Fibroblast of the aortic adventitia (primary cell): ENCODE data around the gene RPP14. TPM values are rescaled to one million over a fixed set of nuclear protein-coding genes. Genes with fewer than 3 reads are reported as not detected.

Experiments
- DNase-seq: peaks from one replicate; pipeline ENCODE4 v3.0.0-alpha.2; 2010; ENCODE audit warnings: low read depth
- H3K4me3 ChIP-seq: 2 replicates; pipeline ENCODE4 v1.5.1; 2011; ENCODE audit warnings: low read depth, mild to moderate bottlenecking, control low read depth, low read length, moderate library complexity
- CTCF ChIP-seq: IDR thresholded peaks from 2 replicates; pipeline ENCODE4 v1.5.1; 2011; ENCODE audit warnings: mild to moderate bottlenecking, low read length, control low read depth, inconsistent platforms; ENCODE audit not compliant: insufficient read depth
- total RNA-seq: library from RNA; depleted of rRNA; stranded (reverse); fragments of >200 nt; gene quantifications from 2 replicates; pipeline ENCODE4 v1.2.3, GENCODE V29; 2012; ENCODE audit warnings: low replicate concordance

The RPP14 gene
- 10.8 and 19.0 TPM in 2 replicates for total RNA-seq

- DNase-seq: peak; percentile 98
- peak within 1 kb of the TSS; percentile 81 for H3K4me3 ChIP-seq
- TF ChIP-seq CTCF: peak; percentile 97
These were observed at the start of gene RPP14, which contains the start of gene HTD2 for GRCh38 chr3:58305882-58306711. Gene RPP14, plus strand, starts transcription at chr3:58306245. Its CDS starts 4,085 bp downstream, at chr3:58310330. Gene HTD2, plus strand, starts transcription at chr3:58306520. Its CDS starts 11,094 bp downstream, at chr3:58317614.

- no peak for TF ChIP-seq CTCF
- no peak overlapping the region for H3K4me3 ChIP-seq
- DNase-seq: no peak
These were observed 49.5 kb upstream of the RPP14 start for GRCh38 chr3:58256511-58256910.

GRCh38 chr3:58258392-58259055 lies 47.5 kb upstream of the RPP14 start:
- DNase-seq: no peak
- no peak overlapping the region for H3K4me3 ChIP-seq
- no peak for TF ChIP-seq CTCF

GRCh38 chr3:58260261-58260731 lies 45.7 kb upstream of the RPP14 start:
- no peak overlapping the region for H3K4me3 ChIP-seq
- no peak for TF ChIP-seq CTCF
- DNase-seq: peak; percentile 37

- no peak for TF ChIP-seq CTCF
- no peak overlapping the region for H3K4me3 ChIP-seq
- no peak for DNase-seq
These were observed 45.3 kb upstream of the RPP14 start for GRCh38 chr3:58260733-58261132.

- H3K4me3 ChIP-seq: no peak overlapping the region
- no peak for TF ChIP-seq CTCF
- no peak for DNase-seq
These were observed 43.9 kb upstream of the RPP14 start for GRCh38 chr3:58261954-58262666.
